Lung (tissue), 12 donors: Measurements from ENCODE around the gene ADAMTSL1. TPM values are rescaled to one million over a fixed set of nuclear protein-coding genes. Genes with fewer than 3 reads are reported as not detected.

ENCODE experiments used
- ATAC-seq: fragments of 200-7000 bp; cut with Tn5 transposase; one replicate; pipeline ENCODE4 v1.9.1; 2020; ENCODE audit warnings: moderate number of reproducible peaks; ENCODE audit not compliant: insufficient read depth, low FRiP score
- DNase-seq, 3 donors: peaks; one replicate each; pipeline ENCODE4 v3.0.0-alpha.2; 2013 to 2017
- H3K27ac ChIP-seq, 2 donors: one replicate each; pipeline ENCODE4 v1.5.1; 2013; ENCODE audit warnings: mild to moderate bottlenecking in 2 of 2, moderate library complexity in 2 of 2, control low read depth in 1 of 2, inconsistent platforms in 1 of 2, low read depth in 1 of 2, low read length in 1 of 2
- H3K27me3 ChIP-seq, 3 donors: one replicate each; pipeline ENCODE4 v1.5.1; 2013; ENCODE audit warnings: low read length in 2 of 3; ENCODE audit not compliant: control insufficient read depth in 3 of 3, insufficient read depth in 3 of 3
- H3K36me3 ChIP-seq, 4 donors: one replicate each; pipeline ENCODE4 v1.5.1; 2013; ENCODE audit warnings: low read length in 4 of 4, mild to moderate bottlenecking in 1 of 4, moderate library complexity in 1 of 4; ENCODE audit not compliant: control insufficient read depth in 4 of 4, insufficient read depth in 4 of 4
- H3K4me1 ChIP-seq, 5 donors: one replicate each; pipeline ENCODE4 v1.5.1; 2013; ENCODE audit warnings: low read length in 5 of 5, mild to moderate bottlenecking in 2 of 5, moderate library complexity in 1 of 5; ENCODE audit not compliant: control insufficient read depth in 5 of 5, insufficient read depth in 5 of 5
- H3K4me3 ChIP-seq: one replicate; pipeline ENCODE4 v1.5.1; 2013; ENCODE audit warnings: mild to moderate bottlenecking, control low read depth, moderate library complexity
- H3K9ac ChIP-seq, 2 donors: one replicate each; pipeline ENCODE4 v1.5.1; 2013; ENCODE audit warnings: low read length in 2 of 2, control low read depth in 1 of 2; ENCODE audit not compliant: insufficient read depth in 1 of 2
- H3K9me3 ChIP-seq, 4 donors: one replicate each; pipeline ENCODE4 v1.5.1; 2013; ENCODE audit warnings: low read length in 3 of 4, mild to moderate bottlenecking in 1 of 4, moderate library complexity in 1 of 4; ENCODE audit not compliant: control insufficient read depth in 4 of 4, insufficient read depth in 3 of 4
- WGBS, 2 donors: extraction: QIAGEN DNeasy Blood & Tissue Kit; methylation state at CpG; one replicate each; pipeline ENCODE4 v1.1.7; 2013; 5-methylcytosine and 5-hydroxymethylcytosine counted together
- polyA plus RNA-seq, 2 donors: library from polyadenylated mRNA; stranded (reverse); fragments of 200-250 nt; gene quantifications; one replicate each; pipeline ENCODE4 v1.2.1, GENCODE V29; 2013
- total RNA-seq, 2 donors: library from RNA; depleted of rRNA in 1 of 2; stranded (reverse); fragments of >200 nt in 1 of 2; gene quantifications; one replicate each; pipeline ENCODE4 v1.2.1, GENCODE V29; 2014 to 2021
- TF ChIP-seq, protein P1 (sequence below): IDR thresholded peaks from 2 replicates; pipeline ENCODE4 v1.5.1; 2012; ENCODE audit warnings: mild to moderate bottlenecking; ENCODE audit errors: control extremely low read depth, extremely low read depth
- donor health status: control.
- donor health status: control.
- donor health status: Bipolar disorder and iron deficiency.
- donor health status: healthy.
- donor health status: DM: yes; HTN: yes; CAD: no.

ADAMTSL1 gene
- total and polyA plus RNA-seq, 4 donors: 0.25 to 36.2 (median 1.4) TPM

DNA sequence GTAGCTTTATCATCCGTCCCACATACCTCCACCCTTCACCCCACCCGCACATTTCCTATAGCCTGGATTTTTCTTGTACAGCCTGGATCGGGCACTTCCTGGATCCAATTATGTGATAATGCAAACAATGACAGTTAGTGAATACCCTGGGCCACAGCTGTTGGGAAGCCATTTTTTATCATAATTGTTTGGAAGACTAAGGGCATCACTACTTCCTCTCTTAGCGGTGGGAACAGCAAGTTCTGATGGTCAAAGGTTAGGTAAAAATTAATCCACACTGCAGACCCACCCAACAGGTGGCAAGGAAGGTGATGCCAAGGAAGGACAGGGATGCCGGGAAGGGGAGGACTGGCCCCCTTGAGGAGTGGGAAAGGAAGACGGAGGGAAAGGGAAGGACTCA lies 375.3 kb downstream of the ADAMTSL1 start:
- TF ChIP-seq, protein P1, sequence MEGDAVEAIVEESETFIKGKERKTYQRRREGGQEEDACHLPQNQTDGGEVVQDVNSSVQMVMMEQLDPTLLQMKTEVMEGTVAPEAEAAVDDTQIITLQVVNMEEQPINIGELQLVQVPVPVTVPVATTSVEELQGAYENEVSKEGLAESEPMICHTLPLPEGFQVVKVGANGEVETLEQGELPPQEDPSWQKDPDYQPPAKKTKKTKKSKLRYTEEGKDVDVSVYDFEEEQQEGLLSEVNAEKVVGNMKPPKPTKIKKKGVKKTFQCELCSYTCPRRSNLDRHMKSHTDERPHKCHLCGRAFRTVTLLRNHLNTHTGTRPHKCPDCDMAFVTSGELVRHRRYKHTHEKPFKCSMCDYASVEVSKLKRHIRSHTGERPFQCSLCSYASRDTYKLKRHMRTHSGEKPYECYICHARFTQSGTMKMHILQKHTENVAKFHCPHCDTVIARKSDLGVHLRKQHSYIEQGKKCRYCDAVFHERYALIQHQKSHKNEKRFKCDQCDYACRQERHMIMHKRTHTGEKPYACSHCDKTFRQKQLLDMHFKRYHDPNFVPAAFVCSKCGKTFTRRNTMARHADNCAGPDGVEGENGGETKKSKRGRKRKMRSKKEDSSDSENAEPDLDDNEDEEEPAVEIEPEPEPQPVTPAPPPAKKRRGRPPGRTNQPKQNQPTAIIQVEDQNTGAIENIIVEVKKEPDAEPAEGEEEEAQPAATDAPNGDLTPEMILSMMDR: no peak

DNA sequence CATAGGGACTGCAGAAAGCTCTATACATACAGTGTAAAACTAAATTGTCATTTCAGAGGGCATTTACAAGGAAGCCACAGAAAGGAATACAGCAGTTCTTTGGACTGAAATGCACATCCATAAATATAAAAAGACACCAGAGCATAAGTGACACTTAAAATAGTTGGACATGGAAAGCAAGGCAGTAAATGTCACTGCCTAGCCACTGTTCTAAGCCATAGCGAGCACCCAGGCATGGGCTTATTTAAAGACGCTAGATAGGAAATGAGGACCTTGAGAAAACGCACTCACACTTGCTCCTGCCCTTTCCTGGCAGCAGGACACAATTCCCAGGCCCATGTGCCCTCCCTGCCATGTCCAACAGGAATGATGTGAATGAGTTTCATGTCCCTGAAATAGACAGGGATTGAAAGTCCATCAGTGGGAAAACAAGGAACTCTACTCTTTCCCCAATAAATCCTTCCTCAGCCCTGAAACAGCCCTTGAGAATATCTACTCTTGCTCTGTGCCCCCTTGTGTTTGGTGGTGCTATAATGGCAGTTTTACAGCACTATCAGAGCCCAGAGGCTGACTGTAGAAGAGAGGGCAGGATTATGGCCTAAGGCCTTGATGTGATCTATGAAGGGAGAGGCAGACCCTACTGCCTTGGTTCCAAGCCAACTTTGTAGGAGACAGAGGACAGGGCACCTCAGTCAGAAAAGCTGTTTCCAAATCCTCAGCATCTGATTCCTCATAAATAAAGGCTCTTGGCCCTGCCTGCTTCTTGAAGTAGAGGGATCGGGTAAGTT lies 376.1 kb downstream of the ADAMTSL1 start:
- Histone ChIP-seq H3K27ac (peak overlapping the region in 1 of 2 donors; percentile 77), H3K36me3 (no peaks in the 10 kb centered on the region), H3K4me3 (no peak overlapping the region), H3K9me3 (peaks cover 0 to 3% (median 0%) of the 10 kb centered on the region in 4 donors), H3K4me1 (peaks cover 0 to 12% (median 3%) of the 10 kb centered on the region in 5 donors), H3K9ac (no peak overlapping the region), H3K27me3 (no peaks in the 10 kb centered on the region)
- TF ChIP-seq, protein P1: no peak
- 75 to 84% methylated on average over 4 of the region's 4 CpGs for WGBS, 2 donors
- ATAC-seq (no peak), DNase-seq (no peak)

More for the DNA sequence above, 375.3 kb downstream of the ADAMTSL1 start:
- ATAC-seq: no peak
- 58 to 84% methylated on average over 6 of the region's 6 CpGs for WGBS, 2 donors
- Histone ChIP-seq H3K9me3 (peaks cover 0 to 3% (median 0%) of the 10 kb centered on the region in 4 donors), H3K27me3 (no peaks in the 10 kb centered on the region), H3K27ac (no peak overlapping the region), H3K4me3 (no peak overlapping the region), H3K36me3 (no peaks in the 10 kb centered on the region), H3K4me1 (peaks cover 0 to 12% (median 3%) of the 10 kb centered on the region in 5 donors), H3K9ac (no peak overlapping the region)
- DNase-seq: peak in 1 of 3 donors; percentile 51

DNA sequence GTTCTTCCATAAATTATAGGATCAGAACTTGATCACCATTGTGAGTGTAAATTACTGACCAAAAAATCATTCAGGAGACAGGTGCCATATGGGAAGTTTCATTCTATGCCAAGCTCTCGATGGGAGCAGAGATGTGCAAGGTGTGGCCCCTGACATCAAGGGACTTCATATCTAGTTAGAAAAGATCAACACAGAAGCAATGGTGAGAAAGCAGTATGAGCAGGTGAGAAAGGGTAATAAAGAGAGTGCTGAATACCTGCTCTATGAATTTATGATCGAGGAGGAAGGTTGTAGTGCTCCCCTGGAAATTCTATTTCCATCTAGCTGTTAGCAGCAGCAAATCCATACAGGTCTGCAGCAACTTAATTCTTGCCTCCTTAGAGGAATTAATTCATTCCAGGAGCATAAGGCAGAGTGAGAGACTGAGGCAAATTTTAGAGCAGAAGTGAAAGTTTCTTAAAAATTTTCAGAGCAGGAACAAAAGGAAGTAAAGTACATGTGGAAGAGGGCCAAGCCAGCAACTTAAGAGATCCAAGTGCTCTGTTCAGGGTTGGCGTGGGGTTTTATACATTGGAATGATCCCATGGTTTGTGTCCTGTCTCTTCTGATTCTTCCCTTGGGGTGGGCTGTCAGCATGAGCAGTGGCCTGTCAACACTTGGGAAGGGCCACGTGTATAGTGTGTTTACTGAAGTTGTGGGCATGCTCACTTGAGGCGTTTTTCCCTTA lies 377.3 kb downstream of the ADAMTSL1 start:
- Histone ChIP-seq H3K4me3 (no peak overlapping the region), H3K27ac (no peak overlapping the region), H3K27me3 (no peaks in the 10 kb centered on the region), H3K36me3 (no peaks in the 10 kb centered on the region), H3K9ac (no peak overlapping the region), H3K4me1 (peaks cover 3 to 13% (median 5%) of the 10 kb centered on the region in 5 donors), H3K9me3 (no peaks in the 10 kb centered on the region)
- no peak for DNase-seq
- ATAC-seq: no peak
- TF ChIP-seq, protein P1: no peak
- WGBS, 2 donors: 74 to 84% methylated on average over 5 of the region's 5 CpGs
